Glomerular endothelial cell (primary cell): ENCODE measurements around the gene NUDT7. TPM values are rescaled to one million over a fixed set of nuclear protein-coding genes. Genes with fewer than 3 reads are reported as not detected.

Experiments used
- DNase-seq: peaks from one replicate; pipeline ENCODE4 v3.0.0-alpha.2; 2011; ENCODE audit warnings: low read depth, low spot score; ENCODE audit errors: extremely low read depth
- total RNA-seq: library from RNA; depleted of rRNA; stranded (reverse); fragments of >200 nt; gene quantifications from 2 replicates; pipeline ENCODE4 v1.2.3, GENCODE V29; 2015

The NUDT7 gene
- total RNA-seq, 1 donor from 2014 or later = 7.1 TPM

DNA sequence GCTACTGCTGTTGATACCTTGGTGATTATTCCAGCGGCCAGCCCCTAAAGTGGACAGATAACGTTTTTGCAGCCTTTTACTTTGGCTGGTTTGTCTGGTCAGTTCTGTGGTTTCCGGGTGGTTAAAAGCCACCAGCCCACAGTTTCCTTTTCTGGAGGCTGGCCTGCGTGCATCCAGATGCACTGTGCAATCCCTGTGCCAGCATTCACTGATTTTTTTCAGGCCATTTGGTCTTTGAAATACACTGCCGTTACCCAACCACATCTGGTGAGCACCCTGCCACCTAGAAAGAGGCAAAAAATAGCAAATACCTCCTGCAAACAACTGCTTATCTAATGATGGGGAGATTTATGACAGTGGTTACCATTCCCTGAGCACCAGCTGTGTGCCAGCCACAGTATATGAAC lies 797 bp downstream of the NUDT7 start:
- no peak for DNase-seq

DNA sequence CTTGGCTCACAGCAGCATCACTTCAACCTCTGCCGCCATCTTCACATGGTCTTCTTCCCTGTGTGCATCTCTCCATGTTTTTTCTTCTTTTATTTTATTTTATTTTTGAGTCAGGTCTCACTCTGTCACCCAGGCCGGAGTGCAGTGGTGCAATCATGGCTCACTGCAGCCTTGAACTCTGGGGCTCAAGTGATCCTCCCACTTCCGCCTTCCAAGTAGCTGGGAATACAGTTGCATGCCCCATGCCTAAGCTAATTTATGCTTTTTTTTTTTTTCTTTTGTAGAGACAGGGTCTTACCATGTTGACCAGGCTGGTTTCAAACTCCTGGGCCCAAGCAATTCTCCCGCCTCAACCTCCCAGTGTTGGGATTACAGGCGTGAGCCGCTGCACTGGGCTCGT lies 1.9 kb downstream of the NUDT7 start:
- no peak for DNase-seq

DNA sequence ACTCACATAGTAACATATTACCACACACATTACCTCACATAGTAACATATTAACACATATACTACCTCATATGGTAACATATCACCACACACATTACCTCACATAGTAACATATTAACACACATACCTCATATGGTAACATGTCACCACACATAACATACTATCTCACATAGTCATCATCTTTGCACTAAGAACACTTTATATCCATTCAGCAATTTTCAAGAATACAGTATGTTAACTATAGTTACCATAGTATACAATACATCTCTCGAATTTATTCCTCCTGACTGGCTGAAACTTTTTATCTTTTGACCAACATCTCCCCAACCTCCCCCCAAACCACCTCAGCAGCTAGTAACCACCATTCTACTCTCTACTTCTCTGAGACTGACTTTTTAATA lies 7.6 kb downstream of the NUDT7 start:
- DNase-seq = no peak

DNA sequence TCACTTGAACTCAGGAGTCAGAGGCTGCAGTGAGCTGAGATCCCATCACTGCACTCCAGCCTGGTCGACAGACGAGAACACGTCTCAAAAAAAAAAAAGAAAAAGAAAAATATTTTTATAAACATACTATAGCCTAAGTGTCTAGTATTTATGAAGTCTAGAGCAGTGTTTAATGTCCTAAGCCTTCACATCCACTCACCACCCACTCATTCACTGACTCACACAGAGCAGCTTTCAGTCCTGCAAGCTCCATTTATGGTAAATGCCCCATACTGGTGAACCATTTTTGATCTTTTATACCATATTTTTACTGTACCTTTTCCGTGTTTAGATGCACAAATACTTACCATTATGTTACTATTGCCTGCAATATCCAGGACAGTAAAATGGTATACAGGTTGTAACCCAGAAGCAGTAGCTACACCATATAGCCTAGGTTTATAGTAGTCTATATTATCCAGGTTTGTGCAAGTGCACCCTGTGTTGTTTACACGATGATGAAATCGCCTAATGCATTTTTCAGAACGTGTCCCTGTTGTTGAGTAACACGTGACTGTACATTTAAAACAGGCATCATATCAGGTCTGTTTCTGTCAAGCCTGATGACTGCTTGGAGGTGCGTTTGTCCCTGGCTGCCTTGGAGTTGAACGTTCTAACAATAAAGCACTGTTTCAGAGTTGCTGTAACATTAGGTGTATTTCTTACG lies 10.1 kb downstream of the NUDT7 start:
- no peak for DNase-seq

DNA sequence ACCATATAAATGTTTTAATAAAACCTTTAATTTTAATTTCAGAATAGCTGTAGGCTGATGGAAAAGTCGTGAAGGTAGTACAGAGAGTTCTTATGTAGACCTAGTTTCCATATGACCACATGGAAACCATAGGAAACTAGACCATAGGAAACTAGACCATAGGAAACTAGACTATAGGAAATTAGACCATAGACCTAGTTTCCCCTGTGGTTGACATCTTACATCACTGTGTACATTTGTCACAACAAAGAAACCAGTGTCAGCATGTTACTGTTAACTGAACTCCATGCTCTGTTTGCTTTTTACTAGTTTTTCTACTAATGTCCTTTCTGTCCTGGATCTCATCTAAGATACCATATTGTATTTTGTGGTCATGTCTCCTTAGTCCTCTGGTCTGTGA lies 14.6 kb downstream of the NUDT7 start:
- no peak for DNase-seq

DNA sequence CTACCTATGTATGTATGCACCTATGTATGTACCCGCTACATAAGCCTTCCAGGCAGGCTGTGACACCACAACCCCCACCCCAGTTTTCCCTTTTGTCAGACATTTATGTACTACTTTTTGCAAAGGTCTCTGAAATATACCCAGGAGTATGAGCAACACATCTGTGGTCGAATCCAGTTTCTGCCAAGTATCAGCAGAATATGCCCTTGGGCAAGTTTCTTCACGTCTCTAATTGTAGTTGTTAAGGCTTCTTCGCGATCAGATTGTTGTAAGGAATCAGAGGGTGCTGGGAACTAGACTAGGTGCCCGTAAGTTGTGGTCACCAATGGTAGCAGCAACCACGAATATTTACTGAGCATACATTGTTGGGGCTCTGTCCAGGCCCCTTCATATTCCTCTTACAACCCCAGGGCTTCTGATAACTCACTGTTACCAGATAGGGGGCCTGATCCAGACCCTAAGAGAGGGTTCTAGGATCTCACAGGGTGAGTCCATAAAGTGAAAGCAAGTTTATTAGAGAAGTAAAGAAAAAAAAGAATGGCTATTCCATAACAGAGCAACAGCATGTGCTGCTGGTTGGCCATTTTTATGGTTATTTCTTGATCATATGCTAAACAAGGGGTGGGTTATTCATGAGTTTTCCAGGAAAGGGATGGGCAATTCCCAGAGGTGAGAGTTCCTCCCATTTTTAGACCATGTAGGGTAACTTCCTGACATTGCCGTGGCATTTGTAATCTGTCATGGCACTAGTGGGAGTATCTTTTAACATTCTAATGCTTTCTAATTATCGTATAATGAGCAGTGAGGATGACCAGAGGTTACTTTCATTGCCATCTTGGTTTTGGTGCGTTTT lies 16.6 kb downstream of the NUDT7 start:
- DNase-seq = no peak

DNA sequence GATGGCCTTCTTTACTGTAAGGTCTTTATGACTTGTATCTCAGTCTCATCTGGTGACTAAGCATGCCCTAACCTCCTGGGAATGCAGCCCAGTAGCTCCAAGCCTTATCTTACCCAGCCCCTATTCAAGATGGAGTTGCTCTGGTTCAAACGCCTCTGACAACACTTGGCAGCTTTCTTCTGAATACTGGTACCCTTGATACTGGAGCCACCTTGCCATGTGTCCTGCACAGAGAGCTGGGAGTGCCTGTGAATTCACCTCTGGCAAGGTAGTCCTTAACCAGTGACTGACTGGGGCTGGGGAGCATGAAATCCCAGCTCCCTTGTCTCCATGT lies 17.2 kb downstream of the NUDT7 start:
- DNase-seq = no peak

DNA sequence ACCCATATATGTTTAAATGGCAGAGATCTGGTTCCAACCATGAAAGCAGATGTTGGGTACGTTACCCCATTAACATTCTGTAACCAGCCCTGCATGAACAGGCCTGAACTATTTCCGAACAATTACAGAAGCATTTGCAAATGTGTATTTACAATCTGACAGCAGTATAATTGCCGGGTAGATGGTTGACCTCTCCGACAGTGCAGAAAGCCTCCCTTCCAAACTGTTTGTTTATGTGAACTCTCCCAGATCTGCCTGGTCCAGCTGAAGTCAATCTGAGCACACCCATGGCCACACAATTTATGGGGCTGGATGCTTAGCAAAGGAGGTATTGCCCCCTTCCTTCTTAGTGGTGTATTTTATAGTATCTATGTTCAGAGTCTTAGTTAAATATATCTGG lies 21.8 kb downstream of the NUDT7 start:
- no peak for DNase-seq

DNA sequence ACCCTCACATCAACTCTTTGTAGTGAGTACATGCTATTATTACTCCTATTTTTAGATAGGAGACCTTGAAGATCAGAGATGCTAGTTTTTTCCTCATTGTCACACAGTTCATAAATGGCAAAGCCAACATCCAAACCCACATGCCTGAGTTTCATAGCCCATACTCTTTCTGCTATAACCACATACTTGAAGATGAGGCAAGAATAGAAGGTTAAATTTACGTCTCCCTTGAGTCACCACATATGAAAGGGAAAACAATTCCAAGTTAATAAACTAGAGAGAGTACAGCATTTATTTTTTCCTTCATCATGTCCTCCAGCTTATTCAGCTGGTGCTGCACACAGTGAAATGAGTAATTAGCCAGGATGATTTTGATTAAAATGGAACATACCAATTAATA lies 23.7 kb downstream of the NUDT7 start:
- DNase-seq = no peak

DNA sequence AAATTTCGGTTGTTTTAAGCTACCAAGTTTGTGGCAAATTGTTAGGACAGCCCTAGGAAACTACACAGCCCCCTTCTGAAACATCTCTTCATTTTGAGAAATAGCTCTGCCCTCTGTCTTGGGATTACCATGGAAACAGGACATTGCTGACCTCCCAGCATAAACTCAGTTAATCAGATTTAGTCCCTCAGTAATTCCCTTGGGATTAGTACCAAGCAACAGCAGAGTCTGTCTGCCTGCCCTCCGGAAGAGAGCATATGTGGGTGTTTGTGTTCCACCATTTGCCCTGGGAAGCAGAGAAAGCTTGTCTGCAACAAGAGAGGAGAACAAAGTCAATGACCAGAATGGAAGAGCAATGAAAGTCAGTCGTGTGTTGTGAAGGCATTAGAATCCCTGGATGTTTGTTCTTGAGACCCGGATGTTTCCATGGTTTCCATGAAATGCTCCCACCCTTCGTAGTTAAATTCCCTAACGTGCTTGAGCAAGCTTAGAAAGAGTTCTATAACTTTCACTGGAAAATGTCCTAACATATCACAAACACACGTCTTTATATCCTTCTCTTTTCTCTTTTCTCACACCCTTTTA lies 26.2 kb downstream of the NUDT7 start:
- DNase-seq = no peak

DNA sequence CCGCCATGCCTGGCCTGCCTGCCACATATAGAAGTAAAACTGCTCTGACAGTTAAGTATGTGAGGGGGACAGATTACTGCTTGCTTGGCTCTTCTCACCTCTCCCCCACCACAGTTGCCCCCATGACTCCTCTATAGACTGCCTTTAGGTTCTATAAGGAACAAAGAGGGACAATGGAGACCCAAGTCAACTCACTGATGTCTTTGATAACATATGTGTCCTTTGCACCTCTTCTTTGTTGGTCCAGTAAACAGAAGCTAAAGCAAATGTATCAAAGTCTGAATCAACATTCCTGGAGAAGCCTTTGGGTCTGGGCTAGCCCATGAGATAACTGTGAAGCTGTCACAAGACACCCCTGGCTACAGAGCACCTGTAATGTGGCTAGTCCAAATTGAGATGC lies 27.1 kb downstream of the NUDT7 start:
- no peak for DNase-seq

DNA sequence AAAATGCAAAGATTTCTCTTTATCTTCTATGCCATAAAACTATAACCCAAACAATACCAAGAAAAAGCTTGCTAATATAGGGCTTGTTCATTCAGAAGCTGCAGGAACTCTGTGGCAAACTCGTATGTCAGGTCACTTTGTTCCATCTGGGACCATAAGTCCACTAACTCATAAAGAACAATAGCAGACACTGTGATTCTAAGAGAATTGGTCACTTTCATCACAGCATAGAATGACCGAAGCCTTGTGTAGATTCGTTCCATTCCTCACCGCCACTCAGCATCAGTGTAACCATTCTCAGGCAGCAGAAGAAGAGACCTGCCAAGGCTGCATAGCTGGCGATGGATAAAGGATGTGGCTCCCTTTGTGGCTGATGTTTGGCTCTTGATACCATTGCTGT lies 35.7 kb downstream of the NUDT7 start:
- DNase-seq = no peak

DNA sequence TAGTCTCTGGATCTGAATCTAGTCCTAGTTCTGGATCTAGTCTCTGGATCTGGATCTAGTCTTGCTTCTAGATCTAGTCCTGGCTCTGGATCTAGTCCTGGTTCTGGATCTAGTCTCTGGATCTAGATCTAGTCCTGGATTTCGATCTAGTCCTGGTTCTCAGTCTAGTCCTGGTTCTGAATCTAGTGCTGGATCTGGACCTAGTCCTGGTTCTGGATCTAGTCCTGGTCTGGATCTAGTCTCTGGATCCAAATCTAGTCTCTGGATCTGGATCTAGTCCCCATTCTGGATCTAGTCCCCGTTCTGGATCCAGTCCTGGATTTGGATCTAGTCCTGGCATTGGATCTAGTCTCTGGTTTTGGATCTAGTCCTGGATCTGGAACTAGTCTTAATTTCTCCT lies 36.2 kb downstream of the NUDT7 start:
- no peak for DNase-seq

DNA sequence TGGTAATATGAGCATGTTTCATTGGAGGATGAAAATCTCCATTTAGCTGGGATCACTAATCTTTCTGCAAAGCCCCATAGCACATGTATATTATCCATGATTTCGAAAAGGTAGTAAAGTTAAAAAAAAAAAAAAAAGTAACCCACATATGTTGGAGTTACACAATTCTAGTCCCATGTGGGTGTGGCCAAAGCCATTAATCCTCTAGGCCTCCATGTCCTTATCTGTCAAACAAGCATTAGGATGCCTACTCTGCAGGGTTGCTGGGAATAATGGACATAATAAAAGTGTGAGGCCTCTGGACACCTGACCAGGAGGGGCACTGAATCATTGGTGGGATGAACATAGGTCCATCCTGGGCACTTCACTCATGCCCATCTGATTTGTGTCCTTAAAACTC lies 36.9 kb downstream of the NUDT7 start:
- no peak for DNase-seq

DNA sequence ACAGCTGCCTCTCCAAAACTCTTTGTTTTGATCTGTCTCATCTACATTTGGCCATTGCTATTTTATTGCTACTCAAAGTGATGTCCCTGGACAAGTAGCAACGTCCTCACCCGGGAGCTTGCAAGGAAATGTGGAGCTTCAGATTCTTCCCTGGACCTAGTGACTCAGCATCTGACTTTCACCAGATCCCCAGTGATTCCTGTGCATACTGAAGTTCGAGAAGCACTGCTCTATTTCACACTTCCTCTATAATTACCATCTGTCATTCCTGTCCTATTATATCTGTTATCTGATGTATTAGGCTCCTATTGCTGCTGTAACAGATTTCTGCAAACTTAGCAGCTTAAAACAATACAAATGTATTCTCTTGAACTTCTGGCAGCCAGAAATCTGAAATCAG lies 37.5 kb downstream of the NUDT7 start:
- DNase-seq = no peak

DNA sequence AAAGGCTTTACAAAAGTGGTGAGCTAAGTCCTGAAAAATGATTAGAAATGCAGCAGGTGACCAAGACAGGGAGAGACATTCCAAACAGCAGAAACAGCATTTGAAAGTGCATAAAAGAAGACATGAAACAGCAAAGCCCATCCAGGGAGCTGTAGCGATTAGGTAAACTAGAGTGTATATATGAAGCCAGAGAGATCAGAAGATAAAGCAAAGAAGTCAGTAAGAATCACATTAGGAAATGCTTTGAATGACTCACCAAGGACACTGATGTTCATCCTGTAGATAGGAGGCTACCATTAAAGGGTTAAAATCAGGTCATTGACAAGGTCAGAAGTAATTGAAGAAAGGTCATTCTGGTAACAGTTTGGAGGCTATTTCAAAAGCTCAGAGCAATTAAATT lies 38.5 kb downstream of the NUDT7 start:
- no peak for DNase-seq

DNA sequence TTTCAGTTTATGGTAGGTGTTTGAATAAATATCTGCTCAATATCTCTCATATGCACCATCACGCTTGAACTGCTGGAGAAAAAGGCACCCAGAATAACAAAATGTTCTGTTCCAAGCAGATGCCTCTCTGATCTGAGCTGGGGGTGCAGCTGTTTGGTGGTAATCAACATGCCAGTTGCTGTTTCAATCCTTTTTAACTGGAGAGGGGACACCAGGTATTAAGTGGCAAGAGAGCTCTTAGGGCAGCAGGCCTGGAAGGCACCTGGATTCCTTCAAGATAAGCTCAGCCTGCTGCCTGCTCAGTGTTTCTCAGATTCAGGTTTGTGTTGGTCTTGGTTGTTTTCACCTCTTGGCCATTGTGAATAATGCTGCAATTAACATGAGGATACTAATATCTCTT lies 38.9 kb downstream of the NUDT7 start:
- no peak for DNase-seq

DNA sequence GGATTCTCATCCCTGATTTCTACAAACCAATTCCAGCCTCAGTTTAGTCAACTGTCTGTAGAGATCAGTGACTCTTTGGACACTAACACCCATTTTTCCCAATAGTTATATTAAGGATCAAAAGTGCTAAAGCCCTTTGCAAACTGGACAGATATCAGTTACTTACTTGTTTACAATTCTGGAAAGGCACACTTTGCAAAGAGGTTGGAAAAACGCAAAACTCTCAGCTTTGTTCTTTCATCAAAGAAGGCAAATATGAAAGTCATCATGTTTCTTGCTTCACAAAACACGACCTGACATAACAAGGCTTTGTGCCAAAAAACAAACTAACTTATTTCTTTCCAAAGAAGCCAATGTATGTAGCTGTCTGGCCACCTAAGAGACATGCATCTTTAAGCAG lies 39.9 kb downstream of the NUDT7 start:
- DNase-seq = no peak

DNA sequence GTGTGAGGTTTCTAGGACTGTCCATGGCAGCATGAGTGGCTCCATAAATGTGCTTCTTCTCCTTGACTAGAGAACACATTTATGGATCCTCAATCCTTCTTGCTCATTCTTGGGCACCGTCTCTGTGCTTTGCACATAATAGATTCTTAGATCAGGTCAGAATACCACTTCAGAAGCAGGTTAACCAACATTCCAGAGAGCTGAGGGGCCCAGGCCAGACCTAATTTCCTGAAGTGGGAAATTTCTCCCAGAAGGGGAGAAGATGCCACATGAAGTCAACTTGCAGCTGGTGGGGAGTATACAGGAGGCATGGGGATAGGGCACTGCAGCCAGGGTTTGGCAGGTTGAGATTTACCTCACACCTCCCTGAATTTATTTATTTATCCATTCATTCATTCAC lies 41.7 kb downstream of the NUDT7 start:
- no peak for DNase-seq

DNA sequence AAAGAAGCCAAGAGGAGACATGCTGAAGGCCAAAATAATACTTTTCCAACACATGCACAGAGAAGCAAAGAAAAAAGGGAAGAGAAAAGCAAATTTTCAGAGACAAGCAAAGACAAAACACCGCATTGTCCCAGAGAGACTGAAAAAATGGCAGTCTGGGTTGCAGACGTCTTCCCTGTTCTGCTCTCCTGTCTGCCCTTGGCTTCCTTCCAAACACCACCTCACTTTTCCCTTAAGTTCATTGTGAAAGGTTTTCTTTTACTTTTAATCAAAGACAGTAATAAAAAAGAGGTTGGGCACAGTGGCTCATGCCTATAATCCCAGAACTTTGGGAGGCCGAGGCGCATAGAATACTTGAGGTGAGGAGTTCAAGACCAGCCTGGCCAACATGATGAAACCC lies 44.9 kb downstream of the NUDT7 start:
- DNase-seq = no peak

DNA sequence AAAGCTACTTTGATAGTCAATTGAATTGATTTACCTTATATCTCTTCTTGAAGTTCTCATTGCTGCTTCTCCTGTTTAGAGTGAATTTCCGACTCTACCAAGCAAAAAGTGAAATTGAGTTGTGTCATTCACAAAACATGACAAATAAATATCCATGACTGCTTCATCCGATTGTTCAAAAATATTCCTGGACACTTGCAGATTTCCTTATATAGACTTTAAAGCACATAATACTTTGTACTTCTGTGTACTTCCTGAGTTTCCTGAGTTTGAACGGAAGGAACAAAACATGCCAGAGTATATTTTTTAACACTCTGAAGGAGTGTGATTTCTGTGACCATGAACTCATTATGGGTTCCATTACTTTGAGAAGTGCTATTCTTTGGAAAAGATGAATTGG lies 45.5 kb downstream of the NUDT7 start:
- no peak for DNase-seq
